Mesenchymal stem cell (in vitro differentiated cells and primary cell): ENCODE data around the gene MROH2A.

ENCODE experiments used
- DNase-seq: peaks from one replicate; pipeline ENCODE4 v3.0.0-alpha.2; 2013
- H2AFZ ChIP-seq: one replicate; pipeline ENCODE4 v1.6.1; 2013; ENCODE audit warnings: low read depth, mild to moderate bottlenecking, control low read depth, inconsistent platforms, low read length, moderate library complexity
- H2AK5ac ChIP-seq: 2 replicates; pipeline ENCODE4 v1.6.1; 2013; ENCODE audit warnings: low read length, moderate library complexity, mild to moderate bottlenecking, inconsistent platforms; ENCODE audit not compliant: severe bottlenecking
- H2BK120ac ChIP-seq: one replicate; pipeline ENCODE4 v1.6.1; 2013; ENCODE audit warnings: low read depth, mild to moderate bottlenecking, inconsistent platforms, low read length, moderate library complexity
- H2BK12ac ChIP-seq, 2 experiments: one replicate each; pipeline ENCODE4 v1.6.1; 2013; ENCODE audit warnings: inconsistent platforms in 2 of 2, low read length in 2 of 2, mild to moderate bottlenecking in 2 of 2, moderate library complexity in 2 of 2, control low read depth in 1 of 2
- H2BK15ac ChIP-seq: one replicate; pipeline ENCODE4 v1.6.1; 2013; ENCODE audit warnings: mild to moderate bottlenecking, low read depth, inconsistent platforms; ENCODE audit not compliant: poor library complexity, severe bottlenecking
- H2BK5ac ChIP-seq: 2 replicates; pipeline ENCODE4 v1.6.1; 2013; ENCODE audit warnings: low read depth, mild to moderate bottlenecking, low read length, control low read depth, inconsistent platforms; ENCODE audit not compliant: poor library complexity, severe bottlenecking
- H3K14ac ChIP-seq, 2 experiments: one replicate each; pipeline ENCODE4 v1.6.1; 2013; ENCODE audit warnings: inconsistent platforms in 2 of 2, low read length in 2 of 2, control low read depth in 1 of 2, mild to moderate bottlenecking in 1 of 2, moderate library complexity in 1 of 2
- H3K18ac ChIP-seq, 2 experiments: one replicate each; pipeline ENCODE4 v1.6.1; 2013; ENCODE audit warnings: inconsistent platforms in 2 of 2, low read length in 2 of 2, control low read depth in 1 of 2, low read depth in 1 of 2, mild to moderate bottlenecking in 1 of 2
- H3K23ac ChIP-seq, 2 experiments: one replicate each; pipeline ENCODE4 v1.6.1; 2013; ENCODE audit warnings: inconsistent platforms in 2 of 2, low read length in 2 of 2, mild to moderate bottlenecking in 2 of 2, moderate library complexity in 2 of 2, control low read depth in 1 of 2
- H3K27ac ChIP-seq: 2 replicates; pipeline ENCODE4 v1.5.1; 2013; ENCODE audit warnings: mild to moderate bottlenecking, moderate library complexity, low read length, control low read depth, inconsistent platforms; ENCODE audit not compliant: poor library complexity, severe bottlenecking
- H3K27me3 ChIP-seq, 2 experiments: 2 replicates each; pipeline versions ENCODE4 v1.6.1 to v1.7.0; 2013; ENCODE audit warnings: low read length in 2 of 2, mild to moderate bottlenecking in 2 of 2, moderate library complexity in 2 of 2, control low read depth in 1 of 2, inconsistent platforms in 1 of 2; ENCODE audit not compliant: control insufficient read depth in 1 of 2, insufficient read depth in 1 of 2
- H3K36me3 ChIP-seq, 2 experiments: 2 replicates each; pipeline versions ENCODE4 v1.6.1 to v1.7.0; 2013; ENCODE audit warnings: low read length in 2 of 2, control low read depth in 1 of 2, inconsistent platforms in 1 of 2, low read depth in 1 of 2, mild to moderate bottlenecking in 1 of 2; ENCODE audit not compliant: insufficient read depth in 2 of 2, control insufficient read depth in 1 of 2
- H3K4ac ChIP-seq, 2 experiments: one replicate each; pipeline ENCODE4 v1.6.1; 2013; ENCODE audit warnings: inconsistent platforms in 2 of 2, low read length in 2 of 2, mild to moderate bottlenecking in 2 of 2, moderate library complexity in 2 of 2, control low read depth in 1 of 2, low read depth in 1 of 2
- H3K4me1 ChIP-seq: 2 replicates; pipeline ENCODE4 v1.6.1; 2013; ENCODE audit warnings: low read depth, low read length, control low read depth; ENCODE audit not compliant: control insufficient read depth, insufficient read depth
- H3K4me2 ChIP-seq: 2 replicates; pipeline ENCODE4 v1.6.1; 2013; ENCODE audit warnings: low read length, mild to moderate bottlenecking, inconsistent platforms; ENCODE audit not compliant: poor library complexity, severe bottlenecking
- H3K4me3 ChIP-seq, 2 experiments: 2 replicates each; pipeline versions ENCODE4 v1.5.1 to v1.7.0; 2013; ENCODE audit warnings: low read length in 2 of 2, mild to moderate bottlenecking in 2 of 2, control low read depth in 1 of 2, low read depth in 1 of 2; ENCODE audit not compliant: insufficient read depth in 1 of 2
- H3K79me1 ChIP-seq: replicated peaks from 2 replicates; pipeline ENCODE4 v1.6.1; 2013; ENCODE audit warnings: mild to moderate bottlenecking, control low read depth, low read length, inconsistent platforms; ENCODE audit not compliant: poor library complexity, severe bottlenecking
- H3K9ac ChIP-seq: 2 replicates; pipeline ENCODE4 v1.7.0; 2013; ENCODE audit warnings: mild to moderate bottlenecking, low read length, moderate library complexity
- H3K9me3 ChIP-seq: 2 replicates; pipeline ENCODE4 v1.7.0; 2013; ENCODE audit warnings: mild to moderate bottlenecking, low read length; ENCODE audit not compliant: control insufficient read depth
- H4K8ac ChIP-seq: one replicate; pipeline ENCODE4 v1.6.1; 2013; ENCODE audit warnings: inconsistent platforms, mild to moderate bottlenecking, low read length, moderate library complexity
- H4K91ac ChIP-seq: one replicate; pipeline ENCODE4 v1.6.1; 2013; ENCODE audit warnings: mild to moderate bottlenecking, low read length, inconsistent platforms
- WGBS: methylation state at CpG from one replicate; pipeline ENCODE4 v1.1.7; 2013; ENCODE audit warnings: mixed read lengths; 5-methylcytosine and 5-hydroxymethylcytosine counted together

MROH2A gene

DNA sequence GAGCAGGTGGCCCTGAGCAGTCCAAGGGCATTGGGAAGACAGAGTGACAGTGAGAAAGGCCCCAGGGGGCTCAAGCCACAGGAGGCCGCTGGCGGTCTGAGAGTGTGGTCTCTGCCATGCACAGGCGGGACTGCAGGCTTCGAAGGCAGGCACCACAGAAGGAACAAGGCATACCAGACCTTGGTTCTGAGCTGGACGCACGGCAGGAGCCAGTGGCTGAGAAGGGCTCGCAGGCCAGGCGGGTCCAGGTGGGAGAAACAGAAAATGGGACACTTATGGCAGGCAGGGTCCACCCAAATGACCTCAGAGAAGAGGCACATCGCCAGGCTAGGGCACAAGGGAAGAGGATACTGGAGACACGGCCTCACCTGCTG, 61.3 kb downstream of the MROH2A start:
- Histone ChIP-seq H2BK120ac (no peak overlapping the region), H3K79me1 (peaks cover 17% of the 10 kb centered on the region), H2BK5ac (no peak overlapping the region), H3K4me2 (no peak overlapping the region), H2BK12ac (no peak overlapping the region), H3K4ac (no peak overlapping the region), H3K14ac (peak overlapping the region in 1 of 2 experiments; percentile 13), H3K27ac (no peak overlapping the region), H3K18ac (no peak overlapping the region), H4K91ac (no peak overlapping the region), H3K9ac (no peak overlapping the region), H3K23ac (no peak overlapping the region), H4K8ac (peak overlapping the region; percentile 33), H3K4me1 (peaks cover 8% of the 10 kb centered on the region), H3K27me3 (no peaks in the 10 kb centered on the region), H3K36me3 (peaks cover 27% of the 10 kb centered on the region in 2 experiments), H2AFZ (no peak overlapping the region), H3K9me3 (no peaks in the 10 kb centered on the region), H2AK5ac (no peak overlapping the region), H3K4me3 (no peak overlapping the region), H2BK15ac (no peak overlapping the region)
- 96% methylated on average over 10 of the region's 10 CpGs for WGBS
- no peak for DNase-seq

DNA sequence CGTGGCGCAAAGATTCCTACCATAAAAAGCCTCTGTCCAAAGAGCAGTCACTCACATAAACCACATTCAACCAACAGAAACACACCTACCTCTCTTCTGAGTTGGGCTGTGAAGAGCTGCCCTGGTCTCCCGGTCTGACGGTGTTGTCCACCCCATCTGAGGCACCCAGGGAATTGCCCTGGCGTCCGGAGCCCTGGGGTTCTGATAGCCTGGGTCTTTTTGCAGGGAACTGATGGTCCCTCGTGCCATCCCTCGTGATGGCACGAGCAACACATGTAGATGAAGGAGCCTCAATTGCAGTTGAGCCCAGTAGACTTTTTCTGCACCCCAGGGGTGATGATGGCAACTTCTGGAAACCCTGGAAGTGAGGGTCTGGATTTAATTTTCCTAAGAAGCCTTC, 62.4 kb downstream of the MROH2A start:
- H3K27me3 ChIP-seq: no peaks in the 10 kb centered on the region

GRCh38 chr2:233841183-233841582, 63.1 kb downstream of the MROH2A start:
- H3K4me1 ChIP-seq: peaks cover 8% of the 10 kb centered on the region
- no peak overlapping the region for H2AK5ac ChIP-seq
- H2BK120ac ChIP-seq: no peak overlapping the region
- no peak overlapping the region for H4K8ac ChIP-seq
- no peak overlapping the region for H2BK5ac ChIP-seq
- over 99% methylated on average over 9 of the region's 11 CpGs for WGBS
- no peak overlapping the region for H2BK15ac ChIP-seq
- no peak overlapping the region for H3K27ac ChIP-seq
- H3K79me1 ChIP-seq: peaks cover 20% of the 10 kb centered on the region
- no peak overlapping the region for H2BK12ac ChIP-seq
- no peak for DNase-seq
- no peak overlapping the region for H3K23ac ChIP-seq
- no peaks in the 10 kb centered on the region for H3K9me3 ChIP-seq
- H3K9ac ChIP-seq: no peak overlapping the region
- H3K27me3 ChIP-seq: no peaks in the 10 kb centered on the region
- no peak overlapping the region for H3K18ac ChIP-seq
- H4K91ac ChIP-seq: no peak overlapping the region
- no peak overlapping the region for H3K4ac ChIP-seq
- H3K4me2 ChIP-seq: no peak overlapping the region
- no peak overlapping the region for H3K4me3 ChIP-seq
- no peak overlapping the region for H2AFZ ChIP-seq
- H3K14ac ChIP-seq: no peak overlapping the region
- peaks cover 22 to 31% of the 10 kb centered on the region in 2 experiments for H3K36me3 ChIP-seq

More for the DNA sequence above, 62.4 kb downstream of the MROH2A start:
- Histone ChIP-seq H3K36me3 (peaks cover 28 to 31% of the 10 kb centered on the region in 2 experiments), H2AFZ (no peak overlapping the region), H3K18ac (no peak overlapping the region), H3K4me1 (peaks cover 8% of the 10 kb centered on the region), H2BK15ac (no peak overlapping the region), H3K4me3 (no peak overlapping the region), H3K4ac (no peak overlapping the region), H3K4me2 (no peak overlapping the region), H3K27ac (no peak overlapping the region), H2AK5ac (no peak overlapping the region), H3K9ac (no peak overlapping the region), H2BK120ac (no peak overlapping the region), H3K14ac (no peak overlapping the region), H3K79me1 (peaks cover 22% of the 10 kb centered on the region), H3K23ac (no peak overlapping the region), H4K8ac (no peak overlapping the region), H4K91ac (no peak overlapping the region), H2BK5ac (no peak overlapping the region), H3K9me3 (no peaks in the 10 kb centered on the region), H2BK12ac (no peak overlapping the region)
- no peak for DNase-seq
- WGBS: 92% methylated on average over 8 of the region's 9 CpGs

GRCh38 chr2:233844064-233844807, 66.1 kb downstream of the MROH2A start:
- H3K4me2 ChIP-seq: no peak overlapping the region
- 94% methylated on average over 19 of the region's 19 CpGs for WGBS
- no peak overlapping the region for H3K27ac ChIP-seq
- peaks cover 34 to 39% of the 10 kb centered on the region in 2 experiments for H3K36me3 ChIP-seq
- H2BK12ac ChIP-seq: no peak overlapping the region
- no peak overlapping the region for H3K4me3 ChIP-seq
- H3K27me3 ChIP-seq: no peaks in the 10 kb centered on the region
- H4K8ac ChIP-seq: no peak overlapping the region
- no peak overlapping the region for H3K18ac ChIP-seq
- no peak overlapping the region for H4K91ac ChIP-seq
- peaks cover 12% of the 10 kb centered on the region for H3K4me1 ChIP-seq
- no peak overlapping the region for H3K9ac ChIP-seq
- H3K79me1 ChIP-seq: peaks cover 43% of the 10 kb centered on the region
- no peak overlapping the region for H3K4ac ChIP-seq
- no peak overlapping the region for H2BK5ac ChIP-seq
- H3K23ac ChIP-seq: no peak overlapping the region
- no peaks in the 10 kb centered on the region for H3K9me3 ChIP-seq
- no peak overlapping the region for H2BK120ac ChIP-seq
- H2AK5ac ChIP-seq: no peak overlapping the region
- no peak overlapping the region for H3K14ac ChIP-seq
- H2AFZ ChIP-seq: no peak overlapping the region
- H2BK15ac ChIP-seq: no peak overlapping the region
- no peak for DNase-seq
